SK-N-SH (cell line): Measurements from ENCODE around the gene CCDC15.

Source experiments
- ELF1 ChIP-seq: IDR thresholded peaks from 2 replicates; pipeline ENCODE4 v1.4.0; 2012
- EP300 ChIP-seq, 2 experiments: IDR thresholded peaks; 2 replicates each; pipeline versions ENCODE4 v1.4.0 to v1.6.1; 2012; ENCODE audit warnings: borderline replicate concordance in 1 of 2, low read depth in 1 of 2, low read length in 1 of 2
- EZH2phosphoT487 ChIP-seq: fragments of 200-600 bp; sonication (generic); IDR thresholded peaks from 2 replicates; pipeline ENCODE4 v1.6.1; 2017; ENCODE audit warnings: low read depth, mixed run types, mild to moderate bottlenecking, antibody characterized with exemption, moderate library complexity, borderline replicate concordance
- FOXM1 ChIP-seq: IDR thresholded peaks from 2 replicates; pipeline ENCODE4 v1.4.0; 2012; ENCODE audit warnings: low read depth, mild to moderate bottlenecking
- IRF3 ChIP-seq: fragments of 150-350 bp; IDR thresholded peaks from 2 replicates; pipeline ENCODE4 v1.6.1; 2016; ENCODE audit warnings: mild to moderate bottlenecking, low read depth, low read length
- JUND ChIP-seq: IDR thresholded peaks from 2 replicates; pipeline ENCODE4 v1.4.0; 2012
- MAX ChIP-seq: IDR thresholded peaks from 2 replicates; pipeline ENCODE4 v1.4.0; 2012; ENCODE audit warnings: low read depth
- POLR2AphosphoS5 ChIP-seq: IDR thresholded peaks from 2 replicates; pipeline ENCODE4 v1.6.1; 2012; ENCODE audit warnings: low read depth, low read length
- RCOR1 ChIP-seq: fragments of 150-350 bp; IDR thresholded peaks from 2 replicates; pipeline ENCODE4 v1.6.1; 2017; ENCODE audit warnings: antibody characterized with exemption, low read length
- TCF12 ChIP-seq: IDR thresholded peaks from 2 replicates; pipeline ENCODE4 v1.4.0; 2012
- TEAD4 ChIP-seq: IDR thresholded peaks from 2 replicates; pipeline ENCODE4 v1.4.0; 2012; ENCODE audit warnings: mild to moderate bottlenecking, borderline replicate concordance; ENCODE audit not compliant: insufficient read depth
- TF ChIP-seq, protein P1 (sequence below): fragments of 200-600 bp; sonication (generic); IDR thresholded peaks from 2 replicates; pipeline ENCODE4 v1.6.1; 2017; ENCODE audit warnings: antibody characterized with exemption, mild to moderate bottlenecking, moderate library complexity
- TF ChIP-seq, protein P2 (sequence below): IDR thresholded peaks from 2 replicates; pipeline ENCODE4 v1.6.1; 2012; ENCODE audit warnings: mild to moderate bottlenecking, low read depth, low read length, moderate library complexity

GRCh38 chr11:125079878-125080530, 126.0 kb downstream of the CCDC15 start:
- TF ChIP-seq, protein P1, sequence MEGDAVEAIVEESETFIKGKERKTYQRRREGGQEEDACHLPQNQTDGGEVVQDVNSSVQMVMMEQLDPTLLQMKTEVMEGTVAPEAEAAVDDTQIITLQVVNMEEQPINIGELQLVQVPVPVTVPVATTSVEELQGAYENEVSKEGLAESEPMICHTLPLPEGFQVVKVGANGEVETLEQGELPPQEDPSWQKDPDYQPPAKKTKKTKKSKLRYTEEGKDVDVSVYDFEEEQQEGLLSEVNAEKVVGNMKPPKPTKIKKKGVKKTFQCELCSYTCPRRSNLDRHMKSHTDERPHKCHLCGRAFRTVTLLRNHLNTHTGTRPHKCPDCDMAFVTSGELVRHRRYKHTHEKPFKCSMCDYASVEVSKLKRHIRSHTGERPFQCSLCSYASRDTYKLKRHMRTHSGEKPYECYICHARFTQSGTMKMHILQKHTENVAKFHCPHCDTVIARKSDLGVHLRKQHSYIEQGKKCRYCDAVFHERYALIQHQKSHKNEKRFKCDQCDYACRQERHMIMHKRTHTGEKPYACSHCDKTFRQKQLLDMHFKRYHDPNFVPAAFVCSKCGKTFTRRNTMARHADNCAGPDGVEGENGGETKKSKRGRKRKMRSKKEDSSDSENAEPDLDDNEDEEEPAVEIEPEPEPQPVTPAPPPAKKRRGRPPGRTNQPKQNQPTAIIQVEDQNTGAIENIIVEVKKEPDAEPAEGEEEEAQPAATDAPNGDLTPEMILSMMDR: no peak
- TF ChIP-seq, protein P2, sequence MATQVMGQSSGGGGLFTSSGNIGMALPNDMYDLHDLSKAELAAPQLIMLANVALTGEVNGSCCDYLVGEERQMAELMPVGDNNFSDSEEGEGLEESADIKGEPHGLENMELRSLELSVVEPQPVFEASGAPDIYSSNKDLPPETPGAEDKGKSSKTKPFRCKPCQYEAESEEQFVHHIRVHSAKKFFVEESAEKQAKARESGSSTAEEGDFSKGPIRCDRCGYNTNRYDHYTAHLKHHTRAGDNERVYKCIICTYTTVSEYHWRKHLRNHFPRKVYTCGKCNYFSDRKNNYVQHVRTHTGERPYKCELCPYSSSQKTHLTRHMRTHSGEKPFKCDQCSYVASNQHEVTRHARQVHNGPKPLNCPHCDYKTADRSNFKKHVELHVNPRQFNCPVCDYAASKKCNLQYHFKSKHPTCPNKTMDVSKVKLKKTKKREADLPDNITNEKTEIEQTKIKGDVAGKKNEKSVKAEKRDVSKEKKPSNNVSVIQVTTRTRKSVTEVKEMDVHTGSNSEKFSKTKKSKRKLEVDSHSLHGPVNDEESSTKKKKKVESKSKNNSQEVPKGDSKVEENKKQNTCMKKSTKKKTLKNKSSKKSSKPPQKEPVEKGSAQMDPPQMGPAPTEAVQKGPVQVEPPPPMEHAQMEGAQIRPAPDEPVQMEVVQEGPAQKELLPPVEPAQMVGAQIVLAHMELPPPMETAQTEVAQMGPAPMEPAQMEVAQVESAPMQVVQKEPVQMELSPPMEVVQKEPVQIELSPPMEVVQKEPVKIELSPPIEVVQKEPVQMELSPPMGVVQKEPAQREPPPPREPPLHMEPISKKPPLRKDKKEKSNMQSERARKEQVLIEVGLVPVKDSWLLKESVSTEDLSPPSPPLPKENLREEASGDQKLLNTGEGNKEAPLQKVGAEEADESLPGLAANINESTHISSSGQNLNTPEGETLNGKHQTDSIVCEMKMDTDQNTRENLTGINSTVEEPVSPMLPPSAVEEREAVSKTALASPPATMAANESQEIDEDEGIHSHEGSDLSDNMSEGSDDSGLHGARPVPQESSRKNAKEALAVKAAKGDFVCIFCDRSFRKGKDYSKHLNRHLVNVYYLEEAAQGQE: no peak
- TF ChIP-seq FOXM1 (no peak), EP300 (IDR thresholded peaks at IDR 0.05; ENCODE audit: borderline replicate concordance in 1 of 2, low read depth in 1 of 2, low read length in 1 of 2) (no peak), JUND (no peak), ELF1 (no peak), TEAD4 (no peak), MAX (no peak), POLR2AphosphoS5 (no peak), EZH2phosphoT487 (no peak), RCOR1 (no peak), IRF3 (no peak), TCF12 (no peak)
